ENCODE results near the gene CPS1.

The CPS1 gene

GRCh38 chr2:210598219-210598618 is 41.8 kb downstream of the CPS1 start:
- FAIRE-seq (no peak), DNase-seq (ENCODE audit: insufficient read length, low spot score) (no peak)

- DNase-seq (ENCODE audit: insufficient read length, low spot score): no peak
- FAIRE-seq: no peak
Measured at GRCh38 chr2:210599476-210599875, 43.1 kb downstream of the CPS1 start.

- DNase-seq (ENCODE audit: insufficient read length, low spot score) (no peak), FAIRE-seq (no peak)
Measured at GRCh38 chr2:210604666-210605065, 48.3 kb downstream of the CPS1 start.

- FAIRE-seq (no peak), DNase-seq (ENCODE audit: insufficient read length, low spot score) (no peak)
Measured at GRCh38 chr2:210606001-210606400, 49.6 kb downstream of the CPS1 start.

- DNase-seq (ENCODE audit: insufficient read length, low spot score) (no peak), FAIRE-seq (no peak)
Measured at GRCh38 chr2:210611466-210611865, 55.1 kb downstream of the CPS1 start.

- FAIRE-seq: no peak
Measured at GRCh38 chr2:210616074-210616473, 59.7 kb downstream of the CPS1 start.

GRCh38 chr2:210617318-210617717 is 60.9 kb downstream of the CPS1 start:
- FAIRE-seq: no peak
- no peak for DNase-seq (ENCODE audit: insufficient read length, low spot score)

More at GRCh38 chr2:210616074-210616473, 59.7 kb downstream of the CPS1 start:
- DNase-seq (ENCODE audit: insufficient read length, low spot score): no peak

- FAIRE-seq: no peak
- DNase-seq (ENCODE audit: insufficient read length, low spot score): no peak
Measured at GRCh38 chr2:210617732-210618330, 61.4 kb downstream of the CPS1 start.

GRCh38 chr2:210620456-210620855 is 64.1 kb downstream of the CPS1 start:
- DNase-seq (ENCODE audit: insufficient read length, low spot score): no peak
- no peak for FAIRE-seq

- DNase-seq (ENCODE audit: insufficient read length, low spot score) (no peak), FAIRE-seq (no peak)
Measured at GRCh38 chr2:210623506-210623905, 67.1 kb downstream of the CPS1 start.

GRCh38 chr2:210626849-210627248 is 70.5 kb downstream of the CPS1 start:
- FAIRE-seq (no peak), DNase-seq (ENCODE audit: insufficient read length, low spot score) (no peak)

- DNase-seq (ENCODE audit: insufficient read length, low spot score) (no peak), FAIRE-seq (no peak)
Measured at GRCh38 chr2:210630873-210631560, 74.6 kb downstream of the CPS1 start.

GRCh38 chr2:210633699-210634098 is 77.3 kb downstream of the CPS1 start:
- DNase-seq (ENCODE audit: insufficient read length, low spot score) (no peak), FAIRE-seq (no peak)

GRCh38 chr2:210635257-210635656 is 78.9 kb downstream of the CPS1 start:
- no peak for DNase-seq (ENCODE audit: insufficient read length, low spot score)
- no peak for FAIRE-seq

- no peak for FAIRE-seq
- no peak for DNase-seq (ENCODE audit: insufficient read length, low spot score)
Measured at GRCh38 chr2:210642333-210642732, 85.9 kb downstream of the CPS1 start.

- FAIRE-seq (no peak), DNase-seq (ENCODE audit: insufficient read length, low spot score) (no peak)
Measured at GRCh38 chr2:210647151-210647550, 90.8 kb downstream of the CPS1 start.

- FAIRE-seq: no peak
- no peak for DNase-seq (ENCODE audit: insufficient read length, low spot score)
Measured at GRCh38 chr2:210654091-210654490, 97.7 kb downstream of the CPS1 start.

- FAIRE-seq (no peak), DNase-seq (ENCODE audit: insufficient read length, low spot score) (no peak)
Measured at GRCh38 chr2:210655229-210655975, 99.0 kb downstream of the CPS1 start.

GRCh38 chr2:210657874-210658273 is 101.5 kb downstream of the CPS1 start:
- no peak for DNase-seq (ENCODE audit: insufficient read length, low spot score)
- no peak for FAIRE-seq

GRCh38 chr2:210660751-210661150 is 104.4 kb downstream of the CPS1 start:
- FAIRE-seq (no peak), DNase-seq (ENCODE audit: insufficient read length, low spot score) (no peak)

GRCh38 chr2:210662560-210662959 is 106.2 kb downstream of the CPS1 start:
- DNase-seq (ENCODE audit: insufficient read length, low spot score) (no peak), FAIRE-seq (no peak)

- DNase-seq (ENCODE audit: insufficient read length, low spot score): no peak
- no peak for FAIRE-seq
Measured at GRCh38 chr2:210663631-210664089, 107.3 kb downstream of the CPS1 start.
